COR-L47 (cell line): ENCODE measurements around the gene GPR108.
"Not testable (repeated sequence)": the region's sequence is repeated elsewhere in the genome, so short reads cannot be mapped to it uniquely, and the experiment has no call there.

Experiments used
- DNase-seq: peaks from one replicate; lab custom pipeline; 2025; lab: John Stamatoyannopoulos, UW

The GPR108 gene

DNA sequence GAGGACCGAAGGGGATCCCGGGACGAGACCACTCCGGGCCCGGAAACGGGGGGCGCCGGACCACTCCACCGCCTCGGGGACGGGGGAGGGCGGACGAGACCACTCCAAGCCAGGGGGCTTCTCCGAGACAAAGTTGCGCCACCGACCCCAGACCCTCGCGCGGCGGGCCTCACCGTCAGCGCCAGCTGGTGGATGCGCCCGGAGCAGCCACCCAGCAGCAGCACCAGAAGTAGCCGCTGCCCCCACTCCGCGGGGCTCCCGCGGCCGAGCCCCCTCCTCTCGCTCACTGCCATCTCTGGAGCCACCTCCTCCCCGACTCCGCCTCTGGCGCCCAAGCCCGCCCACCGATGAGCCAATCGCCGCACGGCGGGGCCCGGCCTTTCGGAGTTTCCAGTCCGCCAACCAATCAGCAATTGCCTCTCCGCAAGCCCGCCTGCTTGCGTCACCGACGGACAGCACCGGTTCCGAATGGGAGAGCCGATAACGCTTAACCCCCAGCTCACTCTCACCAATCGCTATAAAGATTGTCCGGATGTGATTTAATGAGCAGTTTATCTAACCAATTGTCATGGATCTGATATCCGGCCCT, at the start of gene GPR108:
TSS of gene GPR108 (minus strand) at position 297 of the 589 bp plus-strand sequence. CDS start at position 293, 4 bp downstream.
- no peak for DNase-seq

DNA sequence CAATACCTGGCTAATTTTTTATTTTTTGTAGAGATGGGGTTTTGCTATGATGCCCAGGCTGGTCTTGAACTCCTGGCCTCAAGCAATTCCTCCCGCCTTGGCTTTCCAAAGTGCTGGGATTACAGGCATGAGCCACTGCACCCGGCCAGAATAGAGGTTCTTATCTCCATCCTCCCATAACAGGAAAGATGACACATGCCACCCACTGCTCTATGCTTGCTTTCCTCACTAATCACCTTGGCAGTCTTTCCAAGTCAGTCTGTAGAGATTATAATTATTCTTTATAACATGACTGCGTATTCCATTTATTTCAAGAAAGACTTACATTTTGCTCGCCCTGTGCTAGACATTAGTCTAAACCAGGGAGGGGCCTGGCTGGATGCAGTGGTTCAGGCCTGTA, 41.8 kb upstream of the GPR108 start:
- no peak for DNase-seq

DNA sequence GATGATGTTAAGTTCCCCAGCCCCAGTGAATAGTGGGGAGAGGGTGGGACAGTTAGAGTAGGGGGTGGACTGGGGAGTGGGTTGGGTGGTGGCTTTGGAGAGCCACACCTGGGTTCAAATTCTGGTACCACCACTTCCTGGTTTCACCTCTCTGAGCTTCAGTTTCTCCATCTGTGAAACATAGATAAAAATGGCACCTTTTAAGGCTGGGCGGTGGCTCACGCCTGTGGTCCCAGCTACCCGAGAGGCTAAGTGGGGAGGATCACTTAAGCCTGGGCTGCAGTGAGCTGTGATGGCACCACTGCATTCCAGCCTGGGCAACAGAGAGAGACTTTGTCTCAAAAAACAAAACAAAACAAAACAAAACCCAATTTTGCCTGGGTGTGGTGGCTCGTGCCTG, 41.0 kb upstream of the GPR108 start:
- DNase-seq = no peak

DNA sequence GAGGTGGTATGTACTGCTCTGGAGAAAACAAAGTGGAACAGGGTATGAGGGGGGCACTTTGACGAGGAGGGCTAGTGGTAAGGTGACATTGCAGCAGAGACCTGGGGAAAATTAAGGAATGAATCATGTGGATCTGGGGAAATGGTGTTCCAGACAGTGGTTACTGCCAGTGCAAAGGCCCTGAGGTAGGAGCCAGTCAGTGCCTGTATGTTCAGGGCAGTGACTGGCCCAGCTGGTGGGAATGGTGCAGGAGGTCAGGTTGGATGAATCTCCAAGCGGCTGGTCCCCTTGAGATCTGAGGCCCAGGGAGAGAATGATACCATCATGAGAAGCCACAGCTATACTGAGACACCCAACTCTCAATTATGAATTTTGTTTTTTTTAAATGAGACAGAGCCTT, 40.1 kb upstream of the GPR108 start:
- no peak for DNase-seq

GRCh38 chr19:6776999-6777398, 39.6 kb upstream of the GPR108 start:
- no peak for DNase-seq

DNA sequence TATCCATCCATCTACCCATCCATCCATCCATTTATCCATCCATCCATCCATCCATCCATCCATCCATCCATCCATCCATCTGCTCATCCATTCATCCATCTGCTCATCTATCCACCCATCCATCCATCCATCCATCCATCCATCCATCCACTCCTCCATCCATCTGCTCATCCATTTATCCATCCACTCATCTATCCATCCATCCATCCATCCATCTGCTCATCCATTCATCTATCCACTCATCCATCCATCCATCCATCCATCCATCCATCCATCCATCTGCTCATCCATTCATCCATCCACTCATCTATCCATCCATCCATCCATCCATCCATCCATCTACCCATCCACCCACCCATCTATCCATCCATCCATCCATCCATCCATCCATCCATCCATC, 38.7 kb upstream of the GPR108 start:
- not testable (repeated sequence) for DNase-seq

GRCh38 chr19:6774821-6775707, 37.7 kb upstream of the GPR108 start:
- no peak for DNase-seq

GRCh38 chr19:6773323-6773931, 36.0 kb upstream of the GPR108 start:
- DNase-seq = no peak

- no peak for DNase-seq
Observed at GRCh38 chr19:6772866-6773322, 35.5 kb upstream of the GPR108 start.

DNA sequence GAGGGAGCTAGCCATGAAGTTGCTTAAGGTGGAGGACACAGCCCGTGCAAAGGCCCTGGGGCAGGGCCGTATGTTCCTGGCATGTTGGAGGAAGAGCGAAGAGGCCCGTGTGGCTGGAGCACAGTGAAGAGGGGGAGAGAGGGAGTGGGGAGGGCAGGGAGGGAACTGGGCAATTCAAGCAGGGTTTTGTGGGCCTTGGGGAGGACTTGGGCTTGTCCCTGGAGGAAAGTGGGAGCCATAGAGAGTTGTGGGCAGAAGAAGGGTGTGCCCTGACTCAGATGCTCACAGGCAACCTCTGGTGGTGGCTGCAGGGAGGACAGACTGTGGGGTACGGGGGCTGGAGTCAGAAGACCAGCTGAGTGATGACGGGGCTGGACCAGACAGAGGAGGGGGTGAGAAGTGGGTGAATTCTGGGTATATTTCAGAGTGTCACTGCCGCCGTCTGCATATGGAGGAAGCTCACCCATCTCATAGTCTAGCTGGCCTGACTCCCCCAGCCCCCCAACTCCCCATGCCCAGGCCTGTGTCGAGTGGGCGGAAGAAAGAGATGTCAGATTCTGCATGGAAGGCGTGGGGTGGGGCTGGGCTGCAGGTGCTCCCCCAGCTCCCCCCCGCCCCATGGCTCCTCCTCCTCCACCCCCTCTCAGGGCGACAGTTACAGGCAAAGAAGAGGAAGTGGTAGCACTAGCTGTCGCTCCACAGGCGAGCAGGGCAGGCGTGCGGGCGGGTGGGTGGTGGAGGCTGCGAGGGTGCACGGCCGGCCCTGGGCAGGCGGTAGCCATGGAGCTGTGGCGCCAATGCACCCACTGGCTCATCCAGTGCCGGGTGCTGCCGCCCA, 34.9 kb upstream of the GPR108 start, which contains the start of gene VAV1:
TSS of gene VAV1 (plus strand) at position 681 of the 838 bp plus-strand sequence. CDS start at position 781, 100 bp downstream.
- DNase-seq = no peak

- DNase-seq = not testable (repeated sequence)
Observed at GRCh38 chr19:6771648-6772027, 34.3 kb upstream of the GPR108 start.

DNA sequence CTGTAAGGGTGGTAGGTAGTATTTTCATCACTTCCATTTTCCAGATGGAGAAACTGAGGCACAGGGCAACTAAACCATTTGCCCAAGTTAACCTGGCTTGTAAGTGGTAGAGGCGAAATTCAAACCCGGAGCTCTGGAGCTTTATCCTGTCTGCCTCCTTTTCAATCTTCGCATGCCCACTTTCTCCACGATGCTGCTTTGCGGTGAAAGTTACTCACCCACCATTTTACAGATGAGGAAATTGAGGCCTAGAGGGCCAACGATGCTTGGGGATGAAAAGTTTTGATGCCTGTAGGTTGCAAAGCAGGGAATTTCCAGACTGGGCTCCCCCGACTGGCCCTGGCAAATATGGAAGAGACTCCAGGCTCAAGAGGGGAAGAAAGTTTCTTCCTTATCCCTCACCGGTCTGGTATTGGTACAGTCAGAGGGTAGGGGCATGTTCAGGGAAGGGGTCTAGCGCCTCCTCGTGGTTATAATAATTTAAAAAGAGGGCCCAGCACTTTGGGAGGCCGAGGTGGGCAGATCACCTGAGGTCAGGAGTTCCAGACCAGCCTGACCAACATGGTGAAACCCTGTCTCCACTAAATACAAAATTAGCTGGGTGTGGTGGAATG, 31.7 kb upstream of the GPR108 start:
- DNase-seq = no peak

- DNase-seq = no peak
Observed at GRCh38 chr19:6768236-6768785, 30.9 kb upstream of the GPR108 start.

DNA sequence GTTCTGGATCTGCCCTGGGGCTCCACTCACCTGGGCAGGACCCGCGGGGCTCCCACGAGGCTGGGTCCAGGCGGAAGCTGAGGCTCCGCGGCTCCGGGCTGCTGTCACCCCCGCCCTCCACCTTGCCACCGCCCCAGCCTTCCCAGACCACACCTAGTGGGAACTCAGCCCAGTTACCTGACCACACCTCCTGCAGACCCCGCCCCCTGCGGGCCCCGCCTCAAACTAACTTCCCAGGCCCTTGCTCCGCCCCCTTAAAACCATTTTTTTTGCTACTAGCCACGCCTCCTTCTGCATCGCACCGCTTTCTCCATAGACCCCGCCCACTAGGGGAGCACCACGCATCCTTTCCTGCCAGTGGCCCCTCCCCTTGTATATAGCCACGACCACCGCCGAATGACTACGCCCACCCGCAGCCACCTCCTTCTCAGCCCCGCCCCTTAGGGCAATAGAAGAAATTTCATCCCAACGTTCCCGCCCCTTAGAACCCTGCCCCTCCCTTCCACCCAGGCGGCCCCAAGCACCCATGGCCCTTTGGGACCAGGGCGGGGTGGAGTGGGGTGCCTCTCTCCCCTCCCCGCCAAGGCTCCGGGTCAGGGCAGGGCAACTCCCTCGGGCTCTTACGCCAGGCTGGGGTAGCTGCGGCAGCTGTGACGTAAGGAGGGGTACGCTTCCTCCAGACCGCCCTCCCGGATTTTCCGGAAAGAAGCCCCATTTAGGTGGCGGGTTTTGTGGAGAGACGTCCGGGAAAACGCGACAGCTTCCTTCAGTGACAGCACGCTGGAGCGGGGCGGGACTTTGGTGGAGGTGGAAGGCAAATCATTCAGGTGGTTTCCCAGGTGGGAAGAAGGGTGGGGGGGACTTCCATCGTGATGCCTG, 30.2 kb upstream of the GPR108 start, which contains the start of gene SH2D3A:
TSS of gene SH2D3A (minus strand) at position 79 of the 879 bp plus-strand sequence. CDS start 3,687 bp downstream, outside the sequence.
- no peak for DNase-seq

GRCh38 chr19:6767081-6767356, 29.6 kb upstream of the GPR108 start:
- DNase-seq = no peak

- DNase-seq = no peak
Observed at GRCh38 chr19:6766357-6767080, 29.1 kb upstream of the GPR108 start.

GRCh38 chr19:6765738-6766356, 28.5 kb upstream of the GPR108 start:
- DNase-seq = no peak

GRCh38 chr19:6762253-6762797, 24.9 kb upstream of the GPR108 start:
- not testable (repeated sequence) for DNase-seq
